HG03469 (cell line): Measurements from ENCODE around the gene CNTN4.
"Not testable (repeated sequence)": the region's sequence is repeated elsewhere in the genome, so short reads cannot be mapped to it uniquely, and the experiment has no call there.

ENCODE experiments used
- ATAC-seq: cut with Tn5 transposase; IDR thresholded peaks from one replicate; pipeline ENCODE4 v1.9.1; 2021; ENCODE audit warnings: mild to moderate bottlenecking, moderate library complexity, moderate number of reproducible peaks; ENCODE audit not compliant: unreplicated experiment

The CNTN4 gene

GRCh38 chr3:2883283-2883682 is 784.6 kb downstream of the CNTN4 start:
- ATAC-seq = no peak

DNA sequence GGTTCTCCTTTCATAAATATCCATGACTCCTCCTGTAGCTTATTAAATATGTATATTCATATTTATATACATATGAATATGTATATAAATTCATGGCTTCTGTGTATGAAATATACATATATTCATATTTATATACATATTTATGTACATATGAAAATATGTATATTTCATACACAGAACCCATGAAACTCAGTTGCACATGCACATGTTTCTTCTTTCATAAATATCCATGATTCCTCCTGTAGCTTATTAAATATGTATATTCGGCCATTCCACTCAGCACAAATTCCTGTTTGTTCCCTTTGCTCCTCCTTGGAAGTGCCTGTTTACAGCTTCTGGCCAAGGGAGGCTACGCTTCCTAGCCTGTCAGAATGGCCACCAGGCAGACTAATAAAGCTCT is 789.9 kb downstream of the CNTN4 start:
- ATAC-seq = no peak

DNA sequence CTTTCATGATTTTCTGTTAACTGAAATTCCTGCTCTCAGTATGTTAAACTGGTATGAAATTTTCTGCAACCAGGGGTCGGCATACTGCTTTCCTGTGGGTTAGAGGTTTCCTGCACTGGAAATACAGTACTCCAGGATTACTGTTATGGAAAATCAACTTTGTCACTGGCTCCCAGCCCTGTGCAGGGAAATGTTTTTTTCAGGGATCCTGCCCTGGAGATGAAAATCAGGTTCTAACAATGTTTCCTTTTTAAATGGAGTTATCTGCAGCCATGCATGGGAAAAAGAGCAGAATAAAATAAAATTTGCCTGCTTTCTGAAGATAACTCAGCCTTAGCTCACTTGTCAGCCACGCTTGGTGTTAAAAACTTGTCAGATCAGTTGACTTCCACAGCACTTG is 791.1 kb downstream of the CNTN4 start:
- ATAC-seq = no peak

GRCh38 chr3:2896308-2896939 is 797.8 kb downstream of the CNTN4 start:
- ATAC-seq = no peak

DNA sequence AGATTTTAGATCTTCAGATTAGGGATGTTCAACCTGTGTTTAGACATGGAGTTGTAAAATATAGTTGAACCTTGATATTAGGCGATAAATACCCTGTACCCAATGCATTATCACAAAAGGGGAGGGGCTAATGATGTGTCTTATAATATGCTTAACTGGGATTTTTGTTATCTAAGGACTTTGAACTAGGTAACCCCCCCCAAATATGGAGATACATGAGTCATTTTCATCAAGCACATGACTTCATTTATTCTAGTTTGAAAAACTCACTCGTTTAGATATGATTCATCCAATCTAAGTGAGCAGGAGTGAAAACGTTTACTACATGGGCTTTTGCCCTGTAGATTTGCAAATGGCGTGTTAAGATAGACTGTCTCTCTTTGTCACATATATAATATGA is 799.2 kb downstream of the CNTN4 start:
- no peak for ATAC-seq

- ATAC-seq = no peak
These were observed 800.1 kb downstream of the CNTN4 start for GRCh38 chr3:2898591-2899353.

- ATAC-seq = no peak
These were observed 805.4 kb downstream of the CNTN4 start for GRCh38 chr3:2904054-2904453.

DNA sequence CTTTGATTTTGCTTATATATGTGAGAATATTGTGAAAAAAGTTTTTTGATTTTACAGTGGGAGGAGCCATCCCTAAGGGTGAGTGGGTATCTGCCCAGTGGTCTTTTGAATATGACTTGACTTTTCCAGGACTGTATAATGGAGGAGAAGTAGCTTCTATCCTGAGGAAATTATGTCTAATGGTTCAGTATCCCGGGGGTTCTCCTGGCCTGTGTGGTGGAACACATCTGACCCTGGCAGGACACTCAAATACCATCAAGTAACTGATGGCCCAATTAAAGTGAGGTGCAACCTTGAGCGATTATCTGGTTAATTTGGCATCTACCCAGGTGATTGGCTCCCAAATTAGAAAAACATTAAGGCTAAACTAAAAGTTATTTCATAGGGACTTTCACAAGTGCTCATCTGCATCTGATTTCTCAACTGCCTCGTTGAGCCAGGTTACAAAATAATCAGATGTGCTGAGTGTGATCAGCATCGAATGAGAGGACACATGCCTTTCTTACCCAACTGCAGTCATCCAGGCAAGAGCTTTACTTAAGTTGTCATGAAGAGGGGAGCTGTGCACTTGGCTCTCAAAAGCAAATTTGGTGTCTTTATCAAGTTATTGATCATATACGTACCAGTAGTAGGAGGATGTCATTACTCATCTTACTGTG is 810.2 kb downstream of the CNTN4 start:
- no peak for ATAC-seq

DNA sequence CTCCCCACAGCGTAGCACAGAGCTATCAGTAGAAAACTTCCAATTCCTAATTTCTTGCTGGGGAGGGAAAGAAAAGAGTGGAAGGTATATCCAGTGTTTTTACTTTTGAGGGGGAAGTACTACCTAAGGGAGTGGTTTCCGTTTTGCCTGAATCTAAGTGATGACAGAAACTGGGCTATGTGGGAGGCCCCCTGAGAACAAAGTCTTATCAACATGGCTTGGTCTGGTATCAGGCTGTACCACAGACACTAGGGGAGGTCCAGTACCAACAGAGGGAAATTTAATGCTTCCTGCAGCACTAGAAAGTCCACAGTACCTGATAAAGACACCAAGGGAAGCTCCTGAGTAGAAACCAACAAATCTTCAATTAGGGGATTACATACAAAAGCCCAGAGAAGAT is 812.3 kb downstream of the CNTN4 start:
- no peak for ATAC-seq

DNA sequence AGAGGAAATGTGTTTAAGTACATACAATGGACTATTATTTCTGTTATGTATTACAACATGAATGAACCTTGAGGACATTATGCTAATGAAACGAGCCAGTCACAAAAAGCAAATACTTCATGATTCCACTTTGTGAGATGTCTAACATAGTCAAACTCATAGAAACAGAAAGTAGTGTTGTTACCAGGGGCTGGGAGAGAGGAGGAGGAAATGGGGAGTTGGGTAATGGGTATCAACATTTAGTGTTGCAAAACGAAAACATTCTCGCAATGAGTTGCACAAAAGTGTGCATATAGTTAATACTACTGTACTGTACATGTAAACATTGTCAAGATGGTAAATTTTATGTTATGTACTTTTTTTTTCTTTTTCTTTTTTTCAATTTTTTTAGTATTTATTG is 817.2 kb downstream of the CNTN4 start:
- no peak for ATAC-seq

GRCh38 chr3:2916640-2917039 is 818.0 kb downstream of the CNTN4 start:
- ATAC-seq = not testable (repeated sequence)

DNA sequence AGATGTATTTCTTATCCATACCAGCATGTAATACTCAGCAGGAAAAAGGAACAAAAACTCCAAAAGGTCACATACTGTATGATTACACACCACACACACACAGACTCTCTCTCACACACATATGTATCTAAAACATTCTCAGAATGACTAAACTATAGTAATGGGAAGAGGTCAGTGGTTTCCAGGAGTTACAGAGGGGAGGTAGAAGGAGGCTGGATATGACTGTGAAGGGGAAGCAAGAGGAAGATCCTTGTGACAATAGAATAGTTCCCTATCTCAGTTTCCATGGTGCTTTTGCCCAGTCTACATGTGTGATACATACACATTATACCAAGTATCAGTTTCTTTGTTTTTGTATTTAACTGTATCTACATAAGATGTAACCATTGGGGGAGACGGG is 821.4 kb downstream of the CNTN4 start:
- ATAC-seq = peak; percentile 49

DNA sequence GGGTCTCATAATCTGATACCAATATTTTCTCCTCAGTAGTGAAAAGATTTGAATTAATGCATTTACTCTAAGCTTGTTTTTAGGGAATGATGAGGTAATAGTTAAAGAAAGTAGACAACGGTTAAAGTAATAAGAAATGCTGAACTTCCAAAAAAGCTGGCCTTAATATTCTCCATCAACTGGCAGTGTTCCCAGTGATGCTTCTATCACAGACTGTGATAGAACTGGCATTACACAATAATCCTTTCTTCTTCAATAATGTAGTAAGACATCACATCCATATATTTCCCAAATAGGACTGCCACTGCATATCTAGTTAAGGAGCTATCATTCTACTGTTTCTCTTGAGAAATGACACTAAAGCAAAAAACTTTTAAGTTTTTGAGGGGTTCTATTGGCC is 822.8 kb downstream of the CNTN4 start:
- ATAC-seq = no peak

GRCh38 chr3:2921903-2922302 is 823.2 kb downstream of the CNTN4 start:
- peak; percentile 68 for ATAC-seq

DNA sequence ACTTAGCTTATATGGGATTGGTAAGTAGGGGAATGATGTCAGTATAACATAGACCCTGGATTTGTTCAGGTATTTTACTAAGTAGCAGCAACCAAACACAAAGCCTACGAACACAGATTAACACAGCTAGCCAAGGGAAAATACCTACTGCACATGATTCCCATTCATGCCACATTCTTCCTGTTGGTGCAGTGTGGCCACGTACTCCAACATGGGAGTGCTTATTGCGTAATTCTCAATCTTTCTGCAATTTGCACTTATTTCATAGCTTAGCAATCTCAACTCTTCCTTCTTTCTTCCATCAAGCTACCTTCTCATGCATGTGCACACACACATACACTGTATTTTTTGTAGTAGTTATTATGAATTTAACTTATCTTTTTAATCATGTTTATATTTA is 824.7 kb downstream of the CNTN4 start:
- ATAC-seq = no peak

DNA sequence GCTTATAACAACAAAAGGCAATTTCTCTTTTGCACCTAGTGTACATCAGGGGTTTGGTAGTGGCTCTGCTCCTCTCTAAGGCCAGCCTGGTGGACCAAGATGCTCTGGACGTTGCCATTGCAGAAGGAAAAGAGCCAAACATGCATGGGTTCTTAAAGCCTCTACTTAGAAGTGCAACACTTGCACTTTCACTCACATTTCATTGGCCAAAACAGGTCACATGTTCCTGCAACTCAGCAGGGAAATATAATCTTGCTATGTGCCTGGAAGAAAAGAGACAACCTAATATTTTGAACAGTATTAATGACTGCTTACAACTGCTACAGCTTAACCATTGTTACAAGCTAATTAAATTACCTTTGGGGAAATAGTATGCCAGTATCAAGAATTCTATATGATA is 828.6 kb downstream of the CNTN4 start:
- ATAC-seq = peak; percentile 39

DNA sequence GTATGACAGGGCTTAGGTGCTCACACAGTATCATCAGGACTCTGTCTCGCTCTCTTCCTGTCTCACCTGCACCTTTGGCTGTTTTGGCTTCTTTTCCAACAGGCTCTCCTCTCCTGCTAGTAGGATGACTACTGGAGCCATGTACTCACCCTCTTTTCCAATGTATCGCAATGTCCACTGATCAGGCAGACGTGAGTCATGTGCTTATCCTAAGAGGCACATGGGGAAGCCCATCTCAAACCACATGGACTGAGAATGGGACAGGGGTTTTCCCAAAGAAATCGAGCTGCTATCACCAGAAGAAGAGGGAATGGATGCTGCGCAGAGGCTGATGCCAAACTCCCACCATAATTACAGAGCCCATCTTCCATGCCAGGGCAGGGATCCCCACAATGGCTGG is 830.9 kb downstream of the CNTN4 start:
- ATAC-seq = no peak

GRCh38 chr3:2931265-2931664 is 832.6 kb downstream of the CNTN4 start:
- ATAC-seq = no peak

- no peak for ATAC-seq
These were observed 835.9 kb downstream of the CNTN4 start for GRCh38 chr3:2934541-2934940.

DNA sequence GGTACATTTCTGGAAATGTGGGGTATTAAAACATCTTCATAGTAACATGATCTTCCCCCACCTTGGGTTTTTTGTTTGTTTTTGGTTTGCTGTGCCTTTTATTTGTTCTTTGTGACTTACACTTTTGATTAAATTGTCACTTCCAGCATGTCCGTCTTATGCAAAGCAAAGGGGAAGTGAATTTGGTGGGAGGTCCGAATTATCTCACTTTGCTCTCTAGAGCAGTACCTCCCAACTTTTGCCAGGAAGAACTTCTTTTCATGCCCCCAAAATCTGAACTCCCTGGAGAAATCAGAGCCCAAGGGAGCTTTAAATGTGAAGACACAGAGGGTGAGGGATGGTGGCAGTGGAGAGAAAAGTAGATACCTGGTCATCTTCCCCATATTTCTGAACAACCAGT is 838.4 kb downstream of the CNTN4 start:
- ATAC-seq = no peak

GRCh38 chr3:2937592-2937991 is 838.9 kb downstream of the CNTN4 start:
- ATAC-seq = no peak

GRCh38 chr3:2938711-2939110 is 840.0 kb downstream of the CNTN4 start:
- no peak for ATAC-seq
